IMR-90 (cell line): Measurements from ENCODE around the gene ZAR1. TPM values are rescaled to one million over a fixed set of nuclear protein-coding genes. Genes with fewer than 3 reads are reported as not detected.

ENCODE experiments used
- ATAC-seq: fragments of 200-7000 bp; cut with Tn5 transposase; 2 replicates; pipeline ENCODE4 v1.9.1; 2020; ENCODE audit warnings: low read depth, mild to moderate bottlenecking, moderate library complexity
- BruUV-seq: library from RNA; stranded (reverse); fragments of 400-500 nt; replicated peaks from 2 replicates; lab custom pipeline; 2021; lab: Mats Ljungman, UMichigan
- CTCF ChIA-PET: fragments of 300-600 bp; formaldehyde crosslinking; extraction: SDS; loops from one replicate; lab custom pipeline; 2021; ENCODE audit warnings: antibody characterized with exemption; lab: Yijun Ruan, JAX
- POLR2A ChIA-PET: fragments of 300-600 bp; sonication (Branson Sonifier 250); formaldehyde crosslinking; loops from one replicate; lab custom pipeline; 2022; ENCODE audit warnings: antibody characterized with exemption; ENCODE audit not compliant: unreplicated experiment; lab: Charles Lee
- DNase-seq: peaks from one replicate; pipeline ENCODE4 v3.0.0; 2013
- H2AFZ ChIP-seq: replicated peaks from 2 replicates; pipeline ENCODE3; 2013; ENCODE audit warnings: low read length, mild to moderate bottlenecking; ENCODE audit not compliant: poor library complexity
- H2AK5ac ChIP-seq: 2 replicates; pipeline ENCODE4 v1.6.1; 2013; ENCODE audit warnings: low read depth, low read length, inconsistent platforms
- H2AK9ac ChIP-seq: replicated peaks from 2 replicates; pipeline ENCODE3; 2013; ENCODE audit warnings: mild to moderate bottlenecking, low read depth, low read length, moderate library complexity; ENCODE audit not compliant: poor library complexity
- H2BK120ac ChIP-seq: 2 replicates; pipeline ENCODE4 v1.6.1; 2013; ENCODE audit warnings: low read depth, low read length, inconsistent platforms
- H2BK15ac ChIP-seq: 3 replicates; pipeline ENCODE4 v1.6.1; 2013; ENCODE audit warnings: low read depth, low read length, inconsistent platforms
- H2BK20ac ChIP-seq: 2 replicates; pipeline ENCODE4 v1.6.1; 2013; ENCODE audit warnings: low read depth, mild to moderate bottlenecking, inconsistent platforms, low read length, moderate library complexity
- H2BK5ac ChIP-seq: 2 replicates; pipeline ENCODE4 v1.6.1; 2013; ENCODE audit warnings: mild to moderate bottlenecking, low read depth, low read length, inconsistent platforms; ENCODE audit not compliant: poor library complexity, severe bottlenecking
- H3K14ac ChIP-seq: replicated peaks from 2 replicates; pipeline ENCODE4 v1.6.1; 2013; ENCODE audit warnings: low read depth, low read length, inconsistent platforms
- H3K18ac ChIP-seq: 2 replicates; pipeline ENCODE4 v1.6.1; 2013; ENCODE audit warnings: low read depth, low read length, control low read depth
- H3K23ac ChIP-seq: 2 replicates; pipeline ENCODE4 v1.6.1; 2013; ENCODE audit warnings: low read depth, low read length, inconsistent platforms
- H3K27ac ChIP-seq: 2 replicates; pipeline ENCODE4 v1.5.1; 2013; ENCODE audit warnings: mild to moderate bottlenecking, control low read depth, low read length; ENCODE audit not compliant: insufficient read depth
- H3K27me3 ChIP-seq: 2 replicates; pipeline ENCODE4 v1.6.1; 2013; ENCODE audit warnings: low read length; ENCODE audit not compliant: control insufficient read depth, insufficient read depth
- H3K36me3 ChIP-seq: 2 replicates; pipeline ENCODE4 v1.6.1; 2013; ENCODE audit warnings: low read length, mixed read lengths; ENCODE audit not compliant: control insufficient read depth, insufficient read depth
- H3K4ac ChIP-seq: 2 replicates; pipeline ENCODE4 v1.6.1; 2013; ENCODE audit warnings: low read depth, low read length, inconsistent platforms
- H3K4me1 ChIP-seq: 2 replicates; pipeline ENCODE4 v1.6.1; 2013; ENCODE audit warnings: low read length, mixed read lengths; ENCODE audit not compliant: control insufficient read depth, insufficient read depth
- H3K4me2 ChIP-seq: 2 replicates; pipeline ENCODE4 v1.6.1; 2013; ENCODE audit warnings: low read depth, mild to moderate bottlenecking, control low read depth, low read length, moderate library complexity
- H3K4me3 ChIP-seq: 2 replicates; pipeline ENCODE4 v1.5.1; 2013; ENCODE audit warnings: low read depth, mild to moderate bottlenecking, control low read depth, low read length, moderate library complexity; ENCODE audit not compliant: insufficient read depth
- H3K56ac ChIP-seq: 2 replicates; pipeline ENCODE4 v1.6.1; 2013; ENCODE audit warnings: low read length, inconsistent platforms; ENCODE audit not compliant: insufficient read depth; ENCODE audit errors: extremely low read depth
- H3K79me1 ChIP-seq, 2 experiments: 2 replicates each; pipeline ENCODE4 v1.6.1; 2013; ENCODE audit warnings: low read length in 2 of 2, inconsistent platforms in 1 of 2, low read depth in 1 of 2
- H3K9ac ChIP-seq: 2 replicates; pipeline ENCODE4 v1.6.1; 2013; ENCODE audit warnings: low read depth, low read length, control low read depth
- H3K9me1 ChIP-seq: 2 replicates; pipeline ENCODE4 v1.6.1; 2013; ENCODE audit warnings: low read length, inconsistent platforms; ENCODE audit not compliant: insufficient read depth
- H3K9me3 ChIP-seq: 2 replicates; pipeline ENCODE4 v1.6.1; 2013; ENCODE audit warnings: low read length; ENCODE audit not compliant: control insufficient read depth, insufficient read depth
- H4K20me1 ChIP-seq: 2 replicates; pipeline ENCODE4 v1.6.1; 2013; ENCODE audit warnings: low read length, inconsistent platforms; ENCODE audit not compliant: insufficient read depth
- H4K5ac ChIP-seq: 2 replicates; pipeline ENCODE4 v1.6.1; 2013; ENCODE audit warnings: mild to moderate bottlenecking, low read depth, low read length, control low read depth
- H4K8ac ChIP-seq, 2 experiments: 2 replicates each; pipeline ENCODE4 v1.6.1; 2013; ENCODE audit warnings: low read depth in 2 of 2, low read length in 2 of 2, control low read depth in 1 of 2, inconsistent platforms in 1 of 2
- H4K91ac ChIP-seq: 2 replicates; pipeline ENCODE4 v1.6.1; 2013; ENCODE audit warnings: low read depth, low read length, inconsistent platforms; ENCODE audit not compliant: insufficient read depth
- BHLHE40 ChIP-seq: fragments of 150-350 bp; IDR thresholded peaks from 2 replicates; pipeline ENCODE4 v1.6.1; 2016; ENCODE audit warnings: mild to moderate bottlenecking, low read depth, low read length
- RCOR1 ChIP-seq: IDR thresholded peaks from 2 replicates; pipeline ENCODE4 v1.6.1; 2012; ENCODE audit warnings: mild to moderate bottlenecking, low read length, improper control_type of control experiment; ENCODE audit not compliant: insufficient replicate concordance
- SMC3 ChIP-seq: fragments of 150-350 bp; IDR thresholded peaks from 2 replicates; pipeline ENCODE4 v1.6.1; 2016; ENCODE audit warnings: low read depth, mild to moderate bottlenecking, antibody characterized with exemption, low read length, moderate library complexity
- WGBS, 2 experiments: methylation state at CpG; one replicate each; pipeline versions ENCODE4 v1.1.5 to v1.1.7; 2013; ENCODE audit warnings: missing lambda C conversion rate in 2 of 2; ENCODE audit not compliant: insufficient read length in 1 of 2; ENCODE audit errors: extremely low coverage in 2 of 2; 5-methylcytosine and 5-hydroxymethylcytosine counted together
- dilution Hi-C: fragments of 300-500 bp; cut with HindIII; formaldehyde crosslinking; loops from one replicate; pipeline ENCODE4 v1.14.3; 2018; ENCODE audit warnings: low sequenced_read_pairs; ENCODE audit not compliant: unreplicated experiment
- in situ Hi-C: fragments of 300-500 bp; cut with MboI; formaldehyde crosslinking; loops from 3 replicates; pipeline ENCODE4 v1.14.3; 2019; ENCODE audit warnings: low sequenced_read_pairs, inconsistent platforms, mixed read lengths
- intact Hi-C: fragments of 100-400 bp; cut with micrococcal nuclease; formaldehyde crosslinking; loops from 2 replicates; pipeline ENCODE4 v1.10.0; 2022
- polyA plus RNA-seq, 3 experiments: library from polyadenylated mRNA; depleted of rRNA; stranded (reverse); fragments of >200 nt; gene quantifications; 2 replicates each; pipeline ENCODE4 v1.2.3, GENCODE V29; 2012; ENCODE audit warnings: low replicate concordance in 1 of 3
- total RNA-seq: library from RNA; depleted of rRNA; stranded (reverse); fragments of >200 nt; gene quantifications from 2 replicates; pipeline ENCODE4 v1.2.3, GENCODE V29; 2012
- TF ChIP-seq, protein P1 (sequence below): conservative IDR thresholded peaks from 2 replicates; pipeline ENCODE4 v1.5.1; 2012; ENCODE audit warnings: mild to moderate bottlenecking, low read depth, low read length, improper control_type of control experiment

The ZAR1 gene
- total and polyA plus RNA-seq, 2 of the 4 experiments (the other 2 are of a cell fraction) = not detected

- peaks cover 18% of the 10 kb centered on the region for H3K9me3 ChIP-seq
- H3K27ac ChIP-seq = no peak overlapping the region
- 7% methylated on average over 55 of the region's 104 CpGs; no CpG with 5 or more reads in 1 of the 2 experiments for WGBS, 2 experiments
- POLR2A ChIA-PET = no interaction called here
- H4K20me1 ChIP-seq = no peaks in the 10 kb centered on the region
- CTCF ChIA-PET = no interaction called here
- H3K14ac ChIP-seq = no peak overlapping the region
- H2BK5ac ChIP-seq = no peak overlapping the region
- dilution Hi-C loops = no loop called here
- no peak overlapping the region for H2BK20ac ChIP-seq
- no peak overlapping the region for H2AK9ac ChIP-seq
- no peak overlapping the region for H4K5ac ChIP-seq
- ATAC-seq (no peak), DNase-seq (no peak)
- H4K8ac ChIP-seq = no peak overlapping the region
- no peak overlapping the region for H3K18ac ChIP-seq
- H4K91ac ChIP-seq = no peak overlapping the region
- H3K4me2 ChIP-seq = no peak overlapping the region
- BruUV-seq = no TSS peak
- no peak overlapping the region for H3K4ac ChIP-seq
- in situ Hi-C loops = loop anchor here (25.0 kb wide), 1 partner anchor 104 kb away; no protein-coding TSS in a partner anchor
- no peak overlapping the region for H2BK15ac ChIP-seq
- no peak overlapping the region for H2BK120ac ChIP-seq
- H3K56ac ChIP-seq = no peak overlapping the region; the same call in 1 of the 2 replicates
- intact Hi-C loops = no loop called here
- no peak for TF ChIP-seq BHLHE40
- TF ChIP-seq, protein P1, sequence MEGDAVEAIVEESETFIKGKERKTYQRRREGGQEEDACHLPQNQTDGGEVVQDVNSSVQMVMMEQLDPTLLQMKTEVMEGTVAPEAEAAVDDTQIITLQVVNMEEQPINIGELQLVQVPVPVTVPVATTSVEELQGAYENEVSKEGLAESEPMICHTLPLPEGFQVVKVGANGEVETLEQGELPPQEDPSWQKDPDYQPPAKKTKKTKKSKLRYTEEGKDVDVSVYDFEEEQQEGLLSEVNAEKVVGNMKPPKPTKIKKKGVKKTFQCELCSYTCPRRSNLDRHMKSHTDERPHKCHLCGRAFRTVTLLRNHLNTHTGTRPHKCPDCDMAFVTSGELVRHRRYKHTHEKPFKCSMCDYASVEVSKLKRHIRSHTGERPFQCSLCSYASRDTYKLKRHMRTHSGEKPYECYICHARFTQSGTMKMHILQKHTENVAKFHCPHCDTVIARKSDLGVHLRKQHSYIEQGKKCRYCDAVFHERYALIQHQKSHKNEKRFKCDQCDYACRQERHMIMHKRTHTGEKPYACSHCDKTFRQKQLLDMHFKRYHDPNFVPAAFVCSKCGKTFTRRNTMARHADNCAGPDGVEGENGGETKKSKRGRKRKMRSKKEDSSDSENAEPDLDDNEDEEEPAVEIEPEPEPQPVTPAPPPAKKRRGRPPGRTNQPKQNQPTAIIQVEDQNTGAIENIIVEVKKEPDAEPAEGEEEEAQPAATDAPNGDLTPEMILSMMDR = no peak
- TF ChIP-seq SMC3 = no peak
- no peak for TF ChIP-seq RCOR1
- no peak overlapping the region for H3K4me3 ChIP-seq
- H3K9ac ChIP-seq = no peak overlapping the region
- no peaks in the 10 kb centered on the region; the same call in 1 of the 2 replicates for H3K36me3 ChIP-seq
- H3K27me3 ChIP-seq = peaks cover 55% of the 10 kb centered on the region
- H2AK5ac ChIP-seq = no peak overlapping the region
- H3K23ac ChIP-seq = no peak overlapping the region
- H3K4me1 ChIP-seq = no peaks in the 10 kb centered on the region
- H2AFZ ChIP-seq = peak overlapping the region; percentile 78
- no peaks in the 10 kb centered on the region for H3K79me1 ChIP-seq
- H3K9me1 ChIP-seq = no peaks in the 10 kb centered on the region; the same call in 1 of the 2 replicates
These were observed 845 bp downstream of the ZAR1 start for GRCh38 chr4:48490680-48491513.
